RCC 7860 (cell line): Measurements from ENCODE around the gene GH2.
"Not testable (repeated sequence)": the region's sequence is repeated elsewhere in the genome, so short reads cannot be mapped to it uniquely, and the experiment has no call there.

Source experiments
- DNase-seq: peaks from one replicate; pipeline ENCODE4 v3.0.0-alpha.2; 2015; ENCODE audit warnings: low spot score
- FAIRE-seq: peaks from 2 replicates; lab custom pipeline; 2012; peaks lifted over from hg19 to GRCh38; lab: Jason Lieb, UNC

GH2 gene

DNA sequence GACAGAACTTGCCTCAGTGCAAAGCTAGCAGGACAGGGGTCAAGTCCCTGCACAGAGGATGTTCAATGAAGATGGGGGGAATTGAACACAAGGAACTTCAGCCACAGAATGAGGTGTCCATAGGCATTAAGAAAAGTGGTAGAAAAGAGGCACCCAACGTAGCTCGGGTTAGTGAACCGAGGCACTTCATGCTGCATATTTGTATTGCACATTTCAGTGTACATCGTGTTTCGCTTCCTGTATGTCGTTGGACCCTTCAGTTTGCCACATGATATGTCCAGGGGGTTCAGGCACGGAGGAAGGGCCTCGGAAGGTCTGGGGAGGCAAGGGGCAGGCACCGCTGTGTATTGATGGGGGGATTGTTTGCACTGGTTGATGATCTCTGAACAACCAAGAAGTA is 3.3 kb downstream of the GH2 start:
- DNase-seq, FAIRE-seq: not testable (repeated sequence)

DNA sequence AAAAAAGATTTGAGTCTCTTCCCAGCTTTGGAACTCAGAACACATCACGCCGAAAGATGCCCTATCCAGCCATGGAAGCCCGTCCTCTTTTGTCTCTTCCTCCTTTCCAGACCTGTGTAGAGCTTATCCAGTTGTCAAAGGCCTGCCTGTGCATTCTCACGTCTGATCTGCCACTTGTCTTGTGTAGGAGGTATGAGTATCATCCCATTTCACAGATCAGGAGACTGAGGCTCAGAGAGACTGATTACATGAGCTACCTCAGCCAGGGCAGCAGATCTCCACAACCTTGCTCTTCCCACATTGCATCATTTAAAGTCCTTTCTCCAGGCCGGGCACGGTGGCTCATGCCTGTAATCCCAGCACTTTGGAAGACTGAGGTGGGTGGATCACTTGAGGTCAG is 7.1 kb downstream of the GH2 start:
- FAIRE-seq, DNase-seq: not testable (repeated sequence)

DNA sequence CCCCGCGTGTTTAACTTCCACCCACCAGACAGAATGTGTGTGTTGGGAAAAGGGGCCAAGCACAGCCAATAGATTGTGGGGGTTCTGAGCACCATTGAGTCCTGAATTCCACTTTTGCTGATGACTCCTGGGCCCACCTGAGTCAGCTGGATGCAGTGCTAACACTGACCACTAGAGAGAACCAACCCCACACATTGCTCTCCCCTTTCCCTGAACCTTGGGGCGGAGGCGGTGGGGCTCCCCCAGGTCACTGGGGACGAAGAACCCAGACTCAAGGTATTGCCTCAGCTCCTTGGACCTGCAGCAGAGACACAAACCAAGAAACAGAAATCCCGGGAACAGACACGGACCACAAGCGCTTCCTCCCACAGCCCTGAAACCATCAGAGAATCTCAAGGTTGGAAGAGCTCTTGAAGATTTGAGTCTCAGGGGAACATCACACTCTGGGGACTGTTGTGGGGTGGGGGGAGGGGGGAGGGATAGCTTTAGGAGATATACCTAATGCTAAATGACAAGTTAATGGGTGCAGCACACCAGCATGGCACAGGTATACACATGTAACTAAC is 7.6 kb downstream of the GH2 start:
- not testable (repeated sequence) for DNase-seq, FAIRE-seq

DNA sequence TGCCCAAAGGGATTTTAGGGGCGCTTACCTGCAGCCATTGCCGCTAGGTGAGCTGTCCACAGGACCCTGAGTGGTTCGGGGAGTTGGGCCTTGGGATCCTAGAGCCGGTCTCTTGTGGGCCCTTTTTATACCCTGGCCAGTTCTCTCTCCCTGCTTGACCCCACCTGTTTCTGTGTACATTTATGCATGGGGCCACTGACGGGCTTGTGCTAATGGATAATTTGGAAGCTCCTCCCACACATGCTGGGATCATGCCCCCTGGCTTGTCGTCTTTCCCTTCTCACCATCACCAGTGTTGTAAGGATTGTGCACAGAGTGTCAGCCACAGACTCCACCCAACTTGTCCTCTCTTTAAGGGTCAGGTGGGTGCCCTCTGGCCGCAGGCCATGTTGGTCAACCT is 8.2 kb downstream of the GH2 start, which contains the start of gene CSH2:
TSS of gene CSH2 (minus strand) at position 101 of the 400 bp plus-strand sequence. CDS start at position 38, 63 bp downstream.
- not testable (repeated sequence) for DNase-seq, FAIRE-seq

DNA sequence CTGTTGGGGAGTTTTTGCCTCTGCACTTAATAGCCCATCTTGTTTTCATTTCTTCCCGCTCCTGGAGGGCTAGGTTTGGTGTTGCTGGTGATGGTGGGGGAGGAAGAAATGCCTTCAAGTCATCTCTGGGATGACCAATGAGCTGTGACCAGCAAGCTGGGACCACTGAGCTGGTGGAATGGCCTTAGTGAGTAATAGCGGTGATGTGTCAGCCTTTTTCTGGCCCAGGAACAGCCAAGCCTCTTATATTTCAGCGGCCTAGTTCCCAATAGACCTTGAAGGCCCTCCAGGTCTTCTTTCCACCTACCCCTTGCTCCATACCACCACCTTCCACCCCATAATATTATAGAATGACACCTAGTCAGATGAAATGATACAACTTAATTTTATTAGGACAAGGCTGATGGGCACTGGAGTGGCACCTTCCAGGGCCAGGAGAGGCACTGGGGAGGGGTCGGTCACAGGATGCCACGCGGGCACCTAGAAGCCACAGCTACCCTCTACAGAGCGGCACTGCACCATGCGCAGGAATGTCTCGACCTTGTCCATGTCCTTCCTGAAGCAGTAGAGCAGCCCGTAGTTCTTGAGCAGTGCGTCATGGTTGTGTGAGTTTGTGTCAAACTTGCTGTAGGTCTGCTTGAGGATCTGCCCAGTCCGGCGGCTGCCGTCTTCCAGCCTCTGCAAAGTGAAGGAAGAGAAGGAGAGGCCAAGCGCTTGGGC is 9.9 kb downstream of the GH2 start:
- peak; percentile 73 for FAIRE-seq
- peak; percentile 57 for DNase-seq

DNA sequence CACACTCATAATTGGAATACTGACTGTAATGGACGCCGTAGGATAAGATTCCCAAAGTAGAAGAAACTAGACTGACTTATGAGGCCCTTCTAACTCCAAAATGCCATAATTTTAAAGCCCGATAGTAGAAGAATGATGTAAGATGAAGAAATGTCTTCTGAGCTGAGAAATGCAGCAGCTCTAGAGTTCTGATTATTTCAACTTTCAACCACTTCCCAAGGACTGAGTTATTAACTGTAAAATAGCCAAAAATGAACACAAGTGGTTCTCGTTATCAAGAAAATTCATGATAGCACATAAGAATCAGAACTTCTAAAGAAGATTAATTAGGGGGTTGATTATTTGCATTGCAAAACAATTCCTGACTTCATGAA is 11.5 kb downstream of the GH2 start:
- FAIRE-seq: not testable (repeated sequence)

DNA sequence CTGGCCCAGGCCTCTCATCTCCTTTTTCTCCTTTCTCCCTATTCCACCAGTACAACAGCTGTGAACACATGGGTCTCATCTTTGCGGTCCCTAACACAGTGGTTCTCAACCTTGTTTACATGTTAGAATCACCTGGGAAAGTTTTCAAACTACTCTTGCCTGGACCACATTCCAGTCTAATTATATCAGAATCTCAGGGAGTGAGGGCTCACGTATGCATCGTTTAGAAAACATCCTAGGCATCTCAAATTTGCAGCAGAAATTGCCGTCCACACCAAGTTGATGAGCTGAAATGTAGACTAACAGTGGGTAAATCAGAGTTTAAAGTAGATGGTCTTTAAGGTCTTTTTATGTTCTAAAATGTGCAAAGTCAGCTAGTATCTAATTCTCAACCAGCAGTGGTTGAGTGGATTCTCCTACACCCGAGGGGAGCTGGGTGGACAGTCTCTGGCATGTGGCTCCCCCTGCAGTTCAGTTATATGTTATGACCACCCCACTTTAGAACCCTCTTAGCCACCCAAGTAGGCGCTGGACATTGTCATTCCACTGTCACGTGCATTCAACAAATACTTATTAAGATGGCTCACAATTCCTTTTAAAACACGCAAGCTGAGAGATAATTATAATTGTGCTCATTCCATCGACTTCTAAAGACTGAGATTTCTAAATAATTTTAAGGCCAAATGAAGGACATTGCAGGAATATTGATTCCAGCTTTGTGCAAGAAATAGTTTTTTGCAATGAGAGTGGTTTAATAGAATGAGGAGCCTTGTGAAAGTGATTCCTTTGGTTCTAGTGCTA is 12.1 kb downstream of the GH2 start:
- peak; percentile 12 for DNase-seq
- not testable (repeated sequence) for FAIRE-seq

More for the DNA sequence above, 11.5 kb downstream of the GH2 start:
- not testable (repeated sequence) for DNase-seq

DNA sequence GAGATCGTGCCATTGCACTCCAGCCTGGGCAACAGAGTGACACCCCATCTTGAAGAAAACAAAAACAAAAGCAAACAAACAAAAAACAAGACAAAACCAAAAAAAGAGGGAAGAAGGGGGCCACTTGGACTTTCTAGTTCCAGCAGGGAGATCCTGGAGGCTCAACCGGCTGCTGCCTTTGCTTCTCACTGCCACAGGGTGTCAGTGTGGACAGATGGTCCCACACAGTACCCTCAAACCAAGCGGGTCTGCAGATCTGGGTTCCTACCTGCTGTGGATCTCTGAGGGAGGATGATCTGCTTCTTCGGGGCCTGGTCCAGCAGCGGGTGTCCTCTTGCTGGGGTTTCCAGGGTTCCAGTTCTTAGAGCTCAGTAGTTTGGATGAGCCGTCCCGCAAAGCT is 15.1 kb downstream of the GH2 start:
- not testable (repeated sequence) for FAIRE-seq, DNase-seq

DNA sequence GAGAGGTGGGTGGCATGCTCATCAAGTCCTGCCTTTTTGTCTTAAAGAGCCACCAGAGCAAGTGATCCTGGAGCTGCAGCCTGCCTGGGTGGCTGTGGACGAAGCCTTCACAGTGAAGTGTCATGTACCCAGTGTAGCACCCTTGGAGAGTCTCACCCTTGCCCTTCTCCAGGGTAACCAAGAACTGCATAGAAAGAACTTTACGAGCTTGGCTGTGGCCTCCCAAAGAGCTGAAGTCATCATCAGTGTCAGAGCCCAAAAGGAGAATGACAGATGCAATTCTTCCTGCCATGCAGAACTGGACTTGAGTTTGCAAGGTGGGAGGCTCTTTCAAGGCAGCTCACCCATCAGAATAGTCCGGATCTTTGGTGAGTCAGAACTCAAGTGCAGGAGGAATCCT is 22.5 kb downstream of the GH2 start:
- FAIRE-seq (no peak), DNase-seq (no peak)

DNA sequence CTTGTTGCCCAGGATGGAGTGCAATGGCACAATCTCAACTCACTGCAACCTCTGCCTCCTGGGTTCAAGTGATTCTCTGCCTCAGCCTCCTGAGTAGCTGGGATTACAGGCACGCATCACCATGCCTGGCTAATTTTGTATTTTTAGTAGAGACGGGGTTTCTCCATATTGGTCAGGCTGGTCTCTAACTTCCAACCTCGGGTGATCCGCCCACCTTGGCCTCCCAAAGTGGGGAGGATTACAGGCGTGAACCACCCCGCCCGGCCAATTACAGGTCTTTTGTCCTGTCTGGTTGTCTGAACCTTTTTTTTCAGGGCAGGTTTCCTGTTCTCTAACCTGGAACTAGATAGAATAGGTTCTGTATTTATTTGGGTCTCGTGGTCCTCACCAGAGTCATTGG is 25.3 kb downstream of the GH2 start:
- not testable (repeated sequence) for FAIRE-seq, DNase-seq

DNA sequence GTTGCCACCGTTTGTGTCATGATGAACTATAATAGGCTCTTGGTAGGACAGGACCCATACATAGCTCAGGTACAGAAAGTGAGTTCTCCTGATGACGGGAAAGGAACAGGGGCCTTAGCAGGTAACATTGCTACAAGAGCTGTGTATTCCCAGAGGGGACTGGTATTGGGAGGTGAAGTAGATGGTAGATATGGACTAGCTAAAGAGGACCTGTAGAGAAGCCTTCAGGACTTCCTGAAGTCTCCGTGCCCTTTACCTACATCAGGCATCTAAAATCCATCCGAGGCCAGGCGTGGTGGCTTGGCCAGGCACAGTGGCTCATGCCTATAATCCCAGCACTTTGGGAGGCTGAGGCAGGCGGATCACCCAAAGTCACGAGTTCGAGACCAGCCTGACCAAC is 26.6 kb downstream of the GH2 start:
- FAIRE-seq: no peak

DNA sequence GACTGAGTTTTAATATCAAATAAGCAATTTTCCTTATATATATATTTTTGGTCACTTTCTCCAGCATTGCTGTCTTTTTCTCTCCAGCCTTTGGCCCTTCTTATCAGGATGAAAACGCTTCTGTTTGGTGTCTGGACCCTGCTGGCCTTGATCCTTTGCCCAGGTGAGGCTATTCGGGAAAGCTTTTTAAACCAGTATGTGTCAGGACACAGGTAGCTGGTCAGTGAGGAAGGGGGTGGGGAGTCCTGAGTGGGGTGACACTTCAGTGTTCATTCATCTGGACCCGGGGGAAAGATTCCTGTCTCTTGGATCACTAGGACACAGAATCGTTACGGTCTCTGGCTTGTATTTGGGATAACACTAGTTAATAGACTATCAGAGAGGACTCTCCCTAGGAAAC is 27.0 kb downstream of the GH2 start:
- no peak for DNase-seq
- no peak for FAIRE-seq

More for the DNA sequence above, 26.6 kb downstream of the GH2 start:
- DNase-seq: no peak

DNA sequence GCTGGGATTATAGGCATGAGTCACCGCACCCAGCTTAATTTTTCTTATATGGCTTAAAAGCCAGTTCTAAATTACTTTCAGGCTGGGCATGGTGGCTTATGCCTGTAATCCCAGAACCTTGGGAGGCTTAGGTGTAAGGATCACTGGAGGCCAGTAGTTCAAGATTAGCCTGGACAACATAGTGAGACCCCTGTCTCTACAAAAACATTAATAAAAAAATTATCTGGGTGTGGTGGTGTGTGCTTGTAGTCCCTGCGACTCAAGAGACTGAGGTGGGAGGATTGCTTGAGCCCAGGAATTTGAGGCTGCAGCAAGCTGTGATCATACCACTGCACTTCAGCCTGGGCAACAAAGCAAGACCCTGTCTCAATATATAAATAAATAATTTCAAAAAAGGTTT is 28.5 kb downstream of the GH2 start:
- DNase-seq (no peak), FAIRE-seq (no peak)

DNA sequence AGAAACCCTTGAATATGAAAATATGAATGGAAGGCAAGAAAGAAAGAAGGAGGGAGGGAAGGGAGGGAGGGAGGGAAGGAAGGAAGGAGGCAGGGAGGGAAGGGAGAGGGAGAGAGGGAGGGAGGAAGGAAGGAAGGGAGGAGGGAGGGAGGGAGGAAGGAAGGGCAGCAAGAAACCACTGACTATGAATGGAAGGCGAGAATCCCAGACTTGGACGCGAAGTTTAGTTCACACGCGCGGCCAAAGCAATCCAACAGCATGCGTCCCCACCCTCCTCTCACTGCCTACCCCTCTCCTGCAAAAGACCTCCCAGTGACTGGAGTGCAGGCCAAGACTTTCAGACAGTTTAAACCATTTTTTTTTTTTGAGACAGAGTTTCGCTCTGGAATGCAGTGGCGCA is 31.3 kb downstream of the GH2 start:
- FAIRE-seq (no peak), DNase-seq (no peak)

DNA sequence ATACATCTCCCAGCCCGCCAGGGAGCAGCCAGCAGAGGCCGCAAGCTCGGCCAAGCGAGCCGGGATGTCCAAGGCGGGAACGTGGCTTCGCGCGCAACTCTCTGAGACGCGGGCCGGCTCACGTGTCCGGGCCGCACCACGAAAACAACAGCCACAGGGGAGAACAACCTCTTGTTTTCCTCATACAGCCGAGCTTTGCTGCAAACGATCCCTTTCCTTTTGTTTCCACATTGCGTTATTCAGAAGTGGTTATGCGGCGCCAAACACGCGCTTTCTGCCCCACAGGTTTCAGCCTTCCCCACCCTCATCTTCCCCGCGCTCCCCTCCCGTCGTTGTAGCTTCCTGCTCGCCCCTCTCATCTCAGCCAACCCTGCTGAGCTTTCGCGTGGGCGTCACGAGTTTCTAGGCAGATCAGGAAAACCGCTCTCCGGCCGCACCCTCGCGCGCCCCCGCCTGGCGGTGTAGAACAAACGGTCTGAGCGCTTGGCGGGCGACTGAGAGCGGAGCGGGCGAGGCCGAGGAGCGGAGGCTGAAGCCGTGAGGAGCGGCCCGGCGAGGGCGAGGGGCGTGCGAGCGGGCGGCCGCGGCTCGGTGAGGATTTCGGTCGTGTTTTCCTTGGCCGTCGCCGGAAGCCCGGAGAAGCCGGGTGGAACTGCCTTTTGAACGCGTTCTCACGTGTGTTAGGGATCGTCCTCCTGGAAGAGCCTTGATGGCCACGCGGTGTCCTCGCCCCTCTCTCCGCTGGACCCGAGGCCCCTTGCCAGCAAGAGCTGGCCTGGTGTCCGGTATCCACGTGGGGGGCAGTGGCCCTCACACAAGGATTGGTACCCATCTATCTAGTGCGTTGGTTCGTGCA is 32.7 kb downstream of the GH2 start:
- no peak for DNase-seq
- no peak for FAIRE-seq

DNA sequence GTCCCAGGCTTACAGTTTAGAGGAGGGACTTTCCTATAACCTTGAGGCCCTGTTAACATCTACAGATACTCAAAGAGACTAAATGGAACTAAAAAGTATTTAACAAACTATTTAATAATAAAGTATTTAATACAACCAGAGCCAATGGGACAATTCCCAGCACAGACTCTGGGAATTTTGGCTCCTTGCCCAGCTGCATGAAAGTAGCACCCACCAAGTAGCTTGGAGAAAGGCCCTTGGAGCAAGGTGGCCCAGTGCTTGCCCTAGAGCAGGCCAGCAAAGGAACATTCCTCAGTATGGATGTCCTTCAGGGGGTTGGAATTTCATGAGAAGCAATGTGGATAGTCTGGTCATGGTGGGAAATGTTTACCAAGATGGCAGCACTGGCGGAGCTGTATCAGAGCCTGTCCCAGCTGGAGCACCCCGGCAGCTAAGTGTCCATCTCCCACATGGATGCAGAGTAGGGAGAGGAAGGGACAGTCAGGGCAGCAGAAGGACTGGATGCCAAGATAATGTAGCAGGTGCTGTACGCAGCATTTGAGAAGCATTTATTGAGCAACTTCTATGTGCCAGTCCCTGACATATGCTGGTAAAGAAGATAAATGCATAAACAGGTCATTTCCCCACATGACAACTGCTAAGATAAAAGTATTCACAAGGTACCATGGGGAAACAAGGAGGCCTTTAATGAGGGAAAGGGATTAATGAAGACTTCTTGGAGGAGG is 34.1 kb downstream of the GH2 start:
- no peak for FAIRE-seq
- no peak for DNase-seq

DNA sequence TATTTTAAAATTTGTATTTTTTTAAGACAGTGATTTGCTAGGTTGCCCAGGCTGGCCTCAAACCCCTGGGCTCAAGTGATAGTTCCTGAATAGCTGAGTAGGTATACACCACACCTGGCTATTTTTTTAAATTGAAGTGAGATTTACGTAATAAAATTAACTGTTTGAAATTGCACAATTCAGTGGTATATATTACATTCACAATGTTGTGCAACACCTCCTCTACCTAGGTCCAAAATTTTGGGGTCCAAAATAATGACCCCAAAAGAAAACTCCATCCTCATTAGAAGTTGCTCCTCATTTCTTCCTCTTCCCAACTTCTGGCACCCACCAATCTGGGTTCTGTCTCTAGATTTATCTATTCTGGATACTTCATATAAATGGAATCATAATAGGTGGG is 36.2 kb downstream of the GH2 start:
- FAIRE-seq (no peak), DNase-seq (no peak)

DNA sequence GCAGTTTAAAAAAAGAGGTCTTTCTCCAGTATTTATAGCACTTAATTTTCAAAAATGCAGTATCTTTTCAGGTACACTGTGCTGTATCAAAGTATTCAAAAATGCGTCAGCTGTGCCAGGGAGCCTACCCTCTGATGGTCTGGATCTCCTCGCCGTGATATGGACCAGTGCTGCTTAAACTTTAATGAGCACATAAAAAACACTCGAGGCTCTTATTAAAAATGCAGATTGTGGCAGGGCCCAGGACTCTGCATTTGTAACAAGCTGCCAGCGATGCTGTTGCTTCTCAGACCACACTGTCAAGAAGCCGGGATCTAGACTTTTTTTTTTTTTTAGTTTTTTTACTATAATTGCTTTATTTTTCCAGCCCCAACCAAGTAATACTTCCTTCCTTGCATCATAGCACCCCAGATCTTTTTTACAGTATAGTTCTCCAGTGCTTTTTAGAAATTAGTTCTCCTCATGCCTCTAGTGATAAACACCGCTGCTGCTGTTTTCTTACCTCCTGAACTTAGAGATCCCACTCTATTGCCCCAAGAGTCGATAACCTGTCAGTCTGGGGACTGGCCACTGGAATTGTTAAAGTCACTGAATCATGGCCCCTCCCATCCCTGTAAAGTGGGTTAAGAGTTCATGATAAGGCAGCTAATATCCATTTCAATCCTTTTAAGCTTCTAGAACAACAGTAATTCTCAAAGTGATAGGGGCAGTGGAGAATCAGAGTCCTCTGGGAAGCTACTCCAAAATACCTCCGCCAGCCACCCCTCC is 37.6 kb downstream of the GH2 start:
- DNase-seq (no peak), FAIRE-seq (no peak)

DNA sequence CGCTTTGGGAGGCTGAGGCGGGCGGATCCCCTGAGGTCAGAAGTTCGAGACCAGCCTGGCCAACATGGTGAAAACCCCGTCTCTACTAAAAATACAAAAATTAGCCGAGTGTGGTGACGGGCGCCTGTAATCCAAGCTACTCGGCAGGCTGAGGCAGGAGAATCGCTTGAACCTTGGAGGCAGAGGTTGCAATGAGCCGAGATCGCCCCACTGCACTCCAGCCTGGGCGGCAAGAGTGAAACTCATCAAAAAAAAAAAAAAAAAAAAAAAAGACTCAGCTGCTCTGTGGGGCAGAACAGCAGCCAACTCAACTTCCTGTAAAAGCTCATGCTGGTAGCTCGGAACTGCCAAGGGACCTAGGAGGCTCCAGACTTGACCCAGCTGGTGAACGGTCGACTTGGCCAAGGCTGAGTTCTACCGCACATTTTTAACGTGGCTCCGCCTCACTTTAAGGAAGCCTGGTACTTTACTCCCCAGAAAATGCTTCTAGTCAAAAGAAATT is 38.3 kb downstream of the GH2 start:
- not testable (repeated sequence) for FAIRE-seq
- DNase-seq: peak; percentile 71
